Cardiac muscle cell (in vitro differentiated cells and primary cell): Measurements from ENCODE around the gene PIK3CA. TPM values are rescaled to one million over a fixed set of nuclear protein-coding genes. Genes with fewer than 3 reads are reported as not detected.
"Not testable (repeated sequence)": the region's sequence is repeated elsewhere in the genome, so short reads cannot be mapped to it uniquely, and the experiment has no call there.

Experiments
- DNase-seq, 2 donors: peaks; one replicate each; pipeline versions ENCODE4 v3.0.0 to v3.0.0-alpha.2; 2010 to 2017; ENCODE audit warnings: low read depth in 1 of 2, low spot score in 1 of 2
- H3K27ac ChIP-seq: fragments of 200-600 bp; sonication (generic); 2 replicates; pipeline ENCODE4 v1.5.1; 2016
- H3K27me3 ChIP-seq: fragments of 200-600 bp; sonication (generic); 2 replicates; pipeline ENCODE4 v1.6.0; 2016; ENCODE audit warnings: control low read depth
- H3K36me3 ChIP-seq: fragments of 200-600 bp; sonication (generic); 2 replicates; pipeline ENCODE4 v1.5.1; 2016; ENCODE audit warnings: control low read depth
- H3K4me1 ChIP-seq: fragments of 200-600 bp; sonication (generic); 2 replicates; pipeline ENCODE4 v1.8.1; 2017; ENCODE audit warnings: low read depth, mild to moderate bottlenecking, mixed run types
- H3K4me3 ChIP-seq: fragments of 200-600 bp; sonication (generic); 2 replicates; pipeline ENCODE4 v1.5.1; 2016; ENCODE audit warnings: mild to moderate bottlenecking
- H3K9me3 ChIP-seq: fragments of 200-600 bp; sonication (generic); 2 replicates; pipeline ENCODE4 v1.5.1; 2017; ENCODE audit warnings: low read depth, mild to moderate bottlenecking, control low read depth
- CTCF ChIP-seq: IDR thresholded peaks from 2 replicates; pipeline ENCODE4 v1.5.1; 2012; ENCODE audit warnings: low read depth, mild to moderate bottlenecking, low read length
- polyA plus RNA-seq: library from polyadenylated mRNA; unstranded; fragments of >200 nt; fragmentation: Nextera tagmentation; extraction: Ambion mirVana; gene quantifications from 2 replicates; pipeline ENCODE4 v1.2.1, GENCODE V29; 2016
- total RNA-seq: library from RNA; depleted of rRNA; stranded (reverse); fragments of >200 nt; gene quantifications from 2 replicates; pipeline ENCODE4 v1.2.3, GENCODE V29; 2016

PIK3CA gene
- total and polyA plus RNA-seq, 2 experiments from 2014 or later: 6.1 to 13.0 TPM

- no peak overlapping the region for H3K27ac ChIP-seq
- no peaks in the 10 kb centered on the region for H3K27me3 ChIP-seq
- DNase-seq: no peak
- no peaks in the 10 kb centered on the region for H3K9me3 ChIP-seq
- peaks cover 12% of the 10 kb centered on the region for H3K36me3 ChIP-seq
- TF ChIP-seq CTCF: no peak
- H3K4me3 ChIP-seq: no peak overlapping the region
- H3K4me1 ChIP-seq: peaks cover 5% of the 10 kb centered on the region
Observed at GRCh38 chr3:179229177-179229576, 81.0 kb downstream of the PIK3CA start.

GRCh38 chr3:179233043-179233442, 84.9 kb downstream of the PIK3CA start:
- Histone ChIP-seq H3K27ac (no peak overlapping the region), H3K9me3 (no peaks in the 10 kb centered on the region), H3K4me1 (peaks cover 16% of the 10 kb centered on the region), H3K36me3 (peaks cover 10% of the 10 kb centered on the region), H3K27me3 (no peaks in the 10 kb centered on the region), H3K4me3 (no peak overlapping the region)
- no peak for DNase-seq
- TF ChIP-seq CTCF: no peak

GRCh38 chr3:179234199-179234598, 86.0 kb downstream of the PIK3CA start:
- Histone ChIP-seq H3K27me3 (no peaks in the 10 kb centered on the region), H3K4me1 (peaks cover 16% of the 10 kb centered on the region), H3K9me3 (no peaks in the 10 kb centered on the region), H3K36me3 (peaks cover 10% of the 10 kb centered on the region), H3K4me3 (no peak overlapping the region), H3K27ac (no peak overlapping the region)
- no peak for TF ChIP-seq CTCF
- DNase-seq: peak in 1 of 2 donors; percentile 42

- no peak for TF ChIP-seq CTCF
- H3K4me1 ChIP-seq: peaks cover 16% of the 10 kb centered on the region
- H3K9me3 ChIP-seq: no peaks in the 10 kb centered on the region
- H3K27ac ChIP-seq: no peak overlapping the region
- H3K4me3 ChIP-seq: no peak overlapping the region
- DNase-seq: peak in 1 of 2 donors; percentile 8
- no peaks in the 10 kb centered on the region for H3K27me3 ChIP-seq
- peaks cover 7% of the 10 kb centered on the region for H3K36me3 ChIP-seq
Observed at GRCh38 chr3:179236669-179237301, 88.6 kb downstream of the PIK3CA start.

- not testable (repeated sequence) for H3K27me3 ChIP-seq, H3K4me3 ChIP-seq, H3K9me3 ChIP-seq, DNase-seq, H3K36me3 ChIP-seq, H3K27ac ChIP-seq
- peaks cover 16% of the 10 kb centered on the region for H3K4me1 ChIP-seq
Observed at GRCh38 chr3:179240299-179240698, 92.1 kb downstream of the PIK3CA start.

GRCh38 chr3:179242859-179243258, 94.7 kb downstream of the PIK3CA start:
- H3K4me1 ChIP-seq, DNase-seq, H3K27ac ChIP-seq, H3K4me3 ChIP-seq, H3K36me3 ChIP-seq, H3K27me3 ChIP-seq, H3K9me3 ChIP-seq: not testable (repeated sequence)
